Stimulated activated CD4-positive, alpha-beta T cell treated with anti-CD3 and anti-CD28 coated beads, Interleukin-15, amount 100 ng/mL, for 48 hours (primary cell): ENCODE results near the gene VWF.

Source experiments
- DNase-seq, 2 donors: peaks; one replicate each; pipeline ENCODE4 v3.0.0-alpha.2; 2020; ENCODE audit warnings: low read depth in 2 of 2

Gene VWF

GRCh38 chr12:5912437-5913334 is 211.8 kb downstream of the VWF start:
- no peak for DNase-seq

- DNase-seq = no peak
Measured at GRCh38 chr12:5912011-5912410, 212.5 kb downstream of the VWF start.

- DNase-seq = no peak
Measured at GRCh38 chr12:5910790-5911548, 213.5 kb downstream of the VWF start.

GRCh38 chr12:5909560-5909959 is 214.9 kb downstream of the VWF start:
- no peak for DNase-seq

- DNase-seq = no peak
Measured at GRCh38 chr12:5908251-5908650, 216.2 kb downstream of the VWF start.

- no peak for DNase-seq
Measured at GRCh38 chr12:5907807-5908206, 216.7 kb downstream of the VWF start.

- no peak for DNase-seq
Measured at GRCh38 chr12:5905757-5906156, 218.7 kb downstream of the VWF start.

- no peak for DNase-seq
Measured at GRCh38 chr12:5904969-5905368, 219.5 kb downstream of the VWF start.

GRCh38 chr12:5904441-5904840 is 220.0 kb downstream of the VWF start:
- DNase-seq = no peak

GRCh38 chr12:5902736-5903135 is 221.7 kb downstream of the VWF start:
- no peak for DNase-seq

- DNase-seq = no peak
Measured at GRCh38 chr12:5901416-5901815, 223.1 kb downstream of the VWF start.

- DNase-seq = no peak
Measured at GRCh38 chr12:5900533-5901205, 223.8 kb downstream of the VWF start.

GRCh38 chr12:5900076-5900475 is 224.4 kb downstream of the VWF start:
- DNase-seq = no peak

GRCh38 chr12:5899675-5900074 is 224.8 kb downstream of the VWF start:
- no peak for DNase-seq

GRCh38 chr12:5898874-5899273 is 225.6 kb downstream of the VWF start:
- DNase-seq = no peak
